Naive thymus-derived CD4-positive, alpha-beta T cell (primary cell): ENCODE data around the gene SORCS2. TPM values are rescaled to one million over a fixed set of nuclear protein-coding genes. Genes with fewer than 3 reads are reported as not detected.

ENCODE experiments used
- ATAC-seq: fragments of 150-1000 bp; cut with Tn5 transposase; 2 replicates; pipeline ENCODE4 v1.10.0; 2021; ENCODE audit warnings: mild to moderate bottlenecking, moderate library complexity
- CTCF ChIA-PET: fragments of 350-600 bp; sonication (Branson Sonifier 250); formaldehyde crosslinking; loops from one replicate; lab custom pipeline; 2021; ENCODE audit warnings: antibody characterized with exemption; lab: Charles Lee
- POLR2A ChIA-PET: fragments of 350-600 bp; sonication (Branson Sonifier 250); formaldehyde crosslinking; loops from one replicate; lab custom pipeline; 2021; ENCODE audit warnings: antibody characterized with exemption, inconsistent platforms; lab: Charles Lee
- DNase-seq, 9 donors: peaks; one replicate each; pipeline versions ENCODE4 v3.0.0 to v3.0.0-alpha.2; 2020 to 2022; ENCODE audit warnings: mixed read lengths in 1 of 9
- H3K27ac ChIP-seq: one replicate; pipeline ENCODE4 v1.7.0; 2013; ENCODE audit warnings: mild to moderate bottlenecking, low read depth, low read length, moderate library complexity
- H3K27me3 ChIP-seq, 2 donors: one replicate each; pipeline ENCODE4 v1.7.0; 2013; ENCODE audit warnings: low read length in 2 of 2, mild to moderate bottlenecking in 2 of 2, moderate library complexity in 2 of 2; ENCODE audit not compliant: control insufficient read depth in 2 of 2, insufficient read depth in 2 of 2
- H3K36me3 ChIP-seq, 3 experiments: 1 replicate in 2 of 3; 2 replicates in 1 of 3; pipeline ENCODE4 v1.7.0; 2013; ENCODE audit warnings: low read length in 3 of 3, mild to moderate bottlenecking in 3 of 3, moderate library complexity in 1 of 3; ENCODE audit not compliant: insufficient read depth in 3 of 3, control insufficient read depth in 2 of 3
- H3K4me1 ChIP-seq, 2 donors: one replicate each; pipeline ENCODE4 v1.7.0; 2013; ENCODE audit warnings: low read length in 2 of 2, mild to moderate bottlenecking in 2 of 2, moderate library complexity in 1 of 2; ENCODE audit not compliant: control insufficient read depth in 2 of 2, insufficient read depth in 2 of 2
- H3K4me3 ChIP-seq: 2 replicates; pipeline ENCODE4 v1.7.0; 2013; ENCODE audit warnings: mild to moderate bottlenecking, low read length
- H3K9me3 ChIP-seq, 3 experiments: 1 replicate in 2 of 3; 2 replicates in 1 of 3; pipeline ENCODE4 v1.7.0; 2013; ENCODE audit warnings: low read length in 3 of 3; ENCODE audit not compliant: control insufficient read depth in 2 of 3
- H3K27ac Mint-ChIP-seq, 9 donors: one replicate each; pipeline ENCODE4 v1.8.0; 2020 to 2022; ENCODE audit warnings: mixed read lengths in 9 of 9, mild to moderate bottlenecking in 8 of 9, moderate library complexity in 5 of 9, inconsistent platforms in 2 of 9
- H3K27me3 Mint-ChIP-seq, 5 donors: one replicate each; pipeline ENCODE4 v1.8.0; 2021 to 2022; ENCODE audit warnings: mixed read lengths in 5 of 5, mild to moderate bottlenecking in 1 of 5
- H3K36me3 Mint-ChIP-seq, 5 donors: one replicate each; pipeline ENCODE4 v1.8.0; 2020 to 2022; ENCODE audit warnings: mixed read lengths in 5 of 5, mild to moderate bottlenecking in 3 of 5, inconsistent platforms in 1 of 5
- H3K4me1 Mint-ChIP-seq, 7 donors: one replicate each; pipeline ENCODE4 v1.8.0; 2020 to 2022; ENCODE audit warnings: mixed read lengths in 7 of 7, mild to moderate bottlenecking in 3 of 7, inconsistent platforms in 1 of 7
- H3K4me3 Mint-ChIP-seq, 10 donors: one replicate each; pipeline ENCODE4 v1.8.0; 2020 to 2022; ENCODE audit warnings: mild to moderate bottlenecking in 10 of 10, mixed read lengths in 10 of 10, moderate library complexity in 6 of 10, inconsistent platforms in 2 of 10
- H3K9me3 Mint-ChIP-seq, 11 donors: one replicate each; pipeline ENCODE4 v1.8.0; 2020 to 2022; ENCODE audit warnings: mixed read lengths in 11 of 11, mild to moderate bottlenecking in 4 of 11, inconsistent platforms in 1 of 11, moderate library complexity in 1 of 11
- intact Hi-C, 2 donors: fragments of 100-400 bp; cut with micrococcal nuclease; formaldehyde crosslinking; loops; one replicate each; pipeline ENCODE4 v1.15.1; 2023
- polyA plus RNA-seq, 2 donors: library from polyadenylated mRNA; unstranded; fragments of 300-500 nt; fragmentation: Illumina TruSeq; gene quantifications; one replicate each; pipeline ENCODE4 v1.2.3, GENCODE V29; 2021
- total RNA-seq, 6 experiments: library from RNA in 5 of 6; stranded (reverse) in 5 of 6; gene quantifications; 1 replicate in 5 of 6; 2 replicates in 1 of 6; pipeline ENCODE4 v1.2.3 and lab custom pipeline; 2021 to 2026

The SORCS2 gene
- total and polyA plus RNA-seq, 7 experiments from 2014 or later = 0.10 TPM; not detected in 6

DNA sequence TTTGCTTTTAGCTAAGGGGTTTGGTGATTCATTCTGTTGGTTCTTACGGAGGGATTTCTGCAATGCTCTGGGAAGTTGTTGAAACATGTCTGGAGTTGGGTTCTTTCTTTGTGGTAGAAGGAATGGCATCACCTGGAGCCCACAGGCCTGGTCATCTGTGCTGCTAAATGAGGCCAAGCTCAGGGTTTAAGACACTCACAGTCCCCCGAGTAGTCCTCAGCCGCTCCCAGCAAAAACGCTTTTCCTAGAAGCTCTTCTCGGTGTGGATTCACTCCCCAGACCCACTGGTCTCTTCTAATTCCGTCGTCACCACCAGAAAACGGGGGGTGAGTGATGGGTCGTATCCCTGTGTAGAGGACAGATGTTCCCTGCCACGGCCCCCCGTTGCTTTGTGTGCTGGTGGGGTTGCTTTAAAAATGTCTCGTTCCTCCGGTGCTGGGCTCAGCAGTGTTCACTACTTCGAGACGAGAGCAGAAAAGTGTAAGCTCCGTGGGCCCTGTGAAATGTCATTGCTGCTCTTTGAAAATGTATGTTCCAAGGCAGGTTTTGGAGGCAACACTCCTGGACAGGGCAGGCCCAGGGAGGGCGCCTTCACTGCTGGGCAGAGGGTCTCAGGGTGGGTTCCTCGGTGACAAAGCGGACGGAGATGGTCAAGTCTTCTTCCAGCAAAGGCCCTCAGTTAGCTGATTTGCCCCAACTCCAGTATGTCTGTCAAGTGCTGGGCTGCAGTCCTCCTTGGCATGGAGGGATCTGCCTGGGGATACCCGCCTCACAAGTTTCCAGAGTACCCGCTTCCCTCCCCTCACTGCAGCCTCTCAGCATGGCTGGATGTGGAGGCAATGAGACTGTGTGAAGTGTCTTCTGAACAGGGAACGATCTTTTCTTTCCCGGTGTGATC lies 205.1 kb downstream of the SORCS2 start:
- DNase-seq = peak in 1 of 9 donors; percentile 12
- CTCF ChIA-PET = no interaction called here
- POLR2A ChIA-PET = interaction anchor here (0.5 kb wide), 1 partner anchor 854 kb away, joined by 3 read pairs; no protein-coding TSS in a partner anchor

DNA sequence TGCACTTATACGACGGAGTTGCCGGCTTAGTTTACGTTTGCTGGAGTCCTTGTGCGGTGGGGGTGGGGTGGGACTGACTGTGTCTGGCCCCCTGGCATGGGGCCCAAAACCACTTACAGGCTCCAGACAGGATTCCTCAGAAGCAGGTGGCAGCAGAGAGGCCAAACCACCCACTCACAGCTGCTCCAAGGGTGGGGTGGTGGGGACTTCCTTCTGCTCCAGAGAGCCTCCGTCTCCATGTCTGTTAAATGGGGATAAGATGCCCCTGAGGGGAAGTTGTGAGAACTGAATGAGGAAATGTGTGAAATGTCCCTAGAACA lies 205.7 kb downstream of the SORCS2 start:
- H3K4me3 Mint-ChIP-seq = no peak overlapping the region
- CTCF ChIA-PET = no interaction called here
- H3K4me3 ChIP-seq = no peak overlapping the region
- intact Hi-C loops = no loop called here
- H3K9me3 ChIP-seq = no peaks in the 10 kb centered on the region
- peaks cover 10 to 36% (median 23%) of the 10 kb centered on the region in 5 donors for H3K27me3 Mint-ChIP-seq
- H3K4me1 Mint-ChIP-seq = peaks cover 0 to 4% (median 0%) of the 10 kb centered on the region in 7 donors
- no peak overlapping the region for H3K27ac Mint-ChIP-seq
- H3K4me1 ChIP-seq = no peaks in the 10 kb centered on the region
- no peaks in the 10 kb centered on the region for H3K36me3 ChIP-seq
- no peaks in the 10 kb centered on the region for H3K27me3 ChIP-seq
- H3K27ac ChIP-seq = no peak overlapping the region
- no peak for ATAC-seq
- peak in 1 of 9 donors; percentile 8 for DNase-seq
- peaks cover 0 to 9% (median 6%) of the 10 kb centered on the region in 11 donors for H3K9me3 Mint-ChIP-seq
- no peaks in the 10 kb centered on the region for H3K36me3 Mint-ChIP-seq
- POLR2A ChIA-PET = no interaction called here

More for the DNA sequence above, 205.1 kb downstream of the SORCS2 start:
- H3K4me3 ChIP-seq = no peak overlapping the region
- H3K4me1 ChIP-seq = no peaks in the 10 kb centered on the region
- H3K27ac ChIP-seq = no peak overlapping the region
- intact Hi-C loops = no loop called here
- peaks cover 0 to 9% (median 6%) of the 10 kb centered on the region in 11 donors for H3K9me3 Mint-ChIP-seq
- no peaks in the 10 kb centered on the region for H3K27me3 ChIP-seq
- H3K4me1 Mint-ChIP-seq = peaks cover 0 to 4% (median 0%) of the 10 kb centered on the region in 7 donors
- H3K36me3 Mint-ChIP-seq = no peaks in the 10 kb centered on the region
- H3K36me3 ChIP-seq = no peaks in the 10 kb centered on the region
- H3K4me3 Mint-ChIP-seq = no peak overlapping the region
- ATAC-seq = no peak
- H3K27ac Mint-ChIP-seq = no peak overlapping the region
- H3K27me3 Mint-ChIP-seq = peaks cover 10 to 42% (median 23%) of the 10 kb centered on the region in 5 donors
- H3K9me3 ChIP-seq = no peaks in the 10 kb centered on the region

DNA sequence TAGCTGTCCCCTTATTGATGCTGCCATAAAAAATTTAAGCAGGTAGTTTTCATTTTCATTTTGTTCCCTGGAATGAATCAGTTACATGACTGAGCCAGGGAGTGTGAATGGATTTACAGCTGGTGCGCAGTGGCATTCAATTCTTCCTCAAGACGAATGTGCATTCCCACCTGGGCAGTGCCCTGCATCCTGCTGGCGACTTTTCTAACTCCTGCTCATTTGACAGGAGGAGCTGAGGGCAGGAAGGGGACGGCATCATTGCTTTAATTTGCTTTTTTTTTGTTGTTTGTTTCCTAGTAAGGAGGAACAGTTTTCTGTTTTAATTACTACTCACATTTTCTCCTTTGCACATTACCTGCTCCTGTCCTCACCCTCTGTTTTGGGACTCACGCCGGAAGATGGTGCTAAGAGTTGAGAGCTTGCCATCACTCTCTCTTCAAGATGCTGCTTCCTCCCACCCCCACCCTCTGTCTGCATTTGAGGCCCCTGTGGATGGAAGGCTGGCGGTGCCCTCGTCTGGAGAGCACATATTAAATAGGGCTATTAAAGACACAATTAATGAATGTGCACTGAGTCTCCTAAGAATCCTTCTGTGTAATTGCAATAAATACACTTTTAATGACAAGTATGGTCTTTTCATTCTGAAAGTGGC lies 206.6 kb downstream of the SORCS2 start:
- Mint-ChIP-seq H3K4me1 (peaks cover 0 to 4% (median 0%) of the 10 kb centered on the region in 7 donors), H3K36me3 (no peaks in the 10 kb centered on the region), H3K9me3 (peaks cover 0 to 9% (median 5%) of the 10 kb centered on the region in 11 donors), H3K27ac (no peak overlapping the region), H3K27me3 (peaks cover 10 to 36% (median 23%) of the 10 kb centered on the region in 5 donors), H3K4me3 (no peak overlapping the region)
- peak in 1 of 9 donors; percentile 16 for DNase-seq
- no peak overlapping the region for H3K4me3 ChIP-seq
- no peaks in the 10 kb centered on the region for H3K36me3 ChIP-seq
- H3K4me1 ChIP-seq = no peaks in the 10 kb centered on the region
- intact Hi-C loops = no loop called here
- no peaks in the 10 kb centered on the region for H3K27me3 ChIP-seq
- H3K27ac ChIP-seq = no peak overlapping the region
- no peaks in the 10 kb centered on the region for H3K9me3 ChIP-seq
- no peak for ATAC-seq
- ChIA-PET POLR2A (no interaction called here), CTCF (no interaction called here)

DNA sequence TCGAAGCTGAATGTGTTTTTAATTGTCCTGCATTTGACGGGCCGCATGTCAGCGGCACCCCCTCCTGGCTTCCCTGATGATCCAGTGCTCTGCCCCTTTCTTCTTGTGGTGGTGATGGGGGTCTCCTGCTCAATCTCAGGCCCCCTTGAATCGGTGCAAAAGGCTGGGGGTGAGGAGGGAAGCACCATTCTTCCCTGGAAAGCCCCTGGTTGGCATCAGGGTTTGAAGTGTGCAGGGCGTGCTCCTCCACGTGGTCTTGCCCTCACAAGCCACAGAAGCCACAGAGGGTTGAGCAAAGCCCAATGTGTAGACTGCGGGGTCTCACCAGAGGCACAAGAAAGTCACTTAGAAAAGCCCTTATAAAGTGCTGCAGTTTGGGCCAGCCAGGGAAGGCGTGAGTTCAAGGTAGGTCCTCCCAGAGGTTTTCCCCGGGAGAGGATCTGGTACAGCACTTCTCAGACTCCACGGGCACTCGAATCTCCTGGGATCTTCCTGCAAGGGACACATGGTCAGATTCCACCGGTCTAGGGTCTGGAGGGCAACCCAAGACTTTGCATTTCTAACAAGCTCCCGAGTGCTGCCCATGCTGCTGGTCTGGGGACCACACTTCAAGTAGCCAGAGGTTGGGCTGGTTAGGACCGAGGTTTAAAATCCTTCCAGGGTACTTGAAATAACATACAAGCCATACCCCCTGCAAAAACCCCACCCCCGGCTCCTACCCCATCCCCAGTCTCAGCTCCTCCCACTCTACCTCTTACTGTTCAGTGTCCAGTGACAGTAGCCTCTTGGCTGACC lies 207.3 kb downstream of the SORCS2 start:
- Mint-ChIP-seq H3K27ac (no peak overlapping the region), H3K27me3 (peaks cover 10 to 33% (median 24%) of the 10 kb centered on the region in 5 donors), H3K4me1 (peaks cover 0 to 4% (median 0%) of the 10 kb centered on the region in 7 donors), H3K36me3 (no peaks in the 10 kb centered on the region), H3K4me3 (no peak overlapping the region), H3K9me3 (peaks cover under 1 to 15% (median 6%) of the 10 kb centered on the region in 11 donors)
- H3K4me3 ChIP-seq = no peak overlapping the region
- no peak for ATAC-seq
- DNase-seq = peak in 1 of 9 donors; percentile 6
- ChIA-PET CTCF (no interaction called here), POLR2A (no interaction called here)
- H3K27ac ChIP-seq = no peak overlapping the region
- no peaks in the 10 kb centered on the region for H3K9me3 ChIP-seq
- no peaks in the 10 kb centered on the region for H3K4me1 ChIP-seq
- H3K27me3 ChIP-seq = no peaks in the 10 kb centered on the region
- no peaks in the 10 kb centered on the region for H3K36me3 ChIP-seq
- intact Hi-C loops = no loop called here

DNA sequence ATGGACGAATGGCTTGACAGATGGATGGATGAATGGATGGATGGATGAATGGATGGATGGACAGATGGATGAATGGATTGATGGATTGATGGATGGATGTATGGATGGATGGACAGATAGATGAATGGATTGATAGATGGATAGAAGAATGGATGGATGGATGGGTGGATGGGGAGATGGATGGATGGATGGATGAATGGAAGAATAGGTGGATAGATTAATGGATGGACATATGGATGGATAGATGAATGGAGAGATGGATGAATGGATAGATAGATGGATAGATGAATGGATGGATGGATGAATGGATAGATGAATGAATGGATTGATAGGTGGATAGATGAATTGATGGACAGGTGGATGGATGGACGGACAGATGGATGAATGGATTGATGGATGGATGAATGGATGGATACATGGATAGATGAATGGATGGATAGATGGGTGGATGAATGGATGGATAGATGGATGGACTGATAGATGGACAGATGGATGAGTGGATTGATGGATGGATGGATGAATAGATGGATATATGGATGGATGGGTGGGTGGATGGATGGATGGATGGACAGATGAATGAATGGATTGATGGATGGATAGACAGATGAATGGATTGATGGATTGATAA lies 208.4 kb downstream of the SORCS2 start:
- no peak overlapping the region for H3K27ac Mint-ChIP-seq
- CTCF ChIA-PET = no interaction called here

DNA sequence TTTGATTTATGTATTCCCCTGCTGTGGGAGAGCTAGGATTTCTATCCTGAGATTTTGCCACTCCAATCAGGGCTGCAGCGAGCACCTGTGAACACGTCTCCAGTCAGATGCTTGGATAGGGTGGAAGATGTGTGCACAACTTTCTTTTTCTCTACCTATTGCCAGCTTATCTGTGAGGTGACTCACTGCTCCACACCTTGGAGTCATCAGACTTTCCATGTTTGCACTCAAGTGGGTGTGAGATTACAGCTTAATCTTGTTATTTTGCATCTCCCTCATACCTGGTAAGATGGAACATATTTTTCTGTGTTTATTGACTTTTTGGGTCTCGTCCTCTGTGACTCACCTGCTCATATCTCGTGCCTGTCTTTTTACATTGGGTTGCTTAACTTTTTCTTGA lies 210.2 kb downstream of the SORCS2 start:
- intact Hi-C loops = no loop called here

More for the DNA sequence above, 208.4 kb downstream of the SORCS2 start:
- Histone ChIP-seq H3K4me1 (no peaks in the 10 kb centered on the region), H3K9me3 (no peaks in the 10 kb centered on the region), H3K36me3 (no peaks in the 10 kb centered on the region), H3K27ac (no peak overlapping the region), H3K4me3 (no peak overlapping the region), H3K27me3 (no peaks in the 10 kb centered on the region)
- no peak for DNase-seq
- ATAC-seq = no peak
- Mint-ChIP-seq H3K4me1 (peaks cover 0 to 4% (median 0%) of the 10 kb centered on the region in 7 donors), H3K4me3 (no peak overlapping the region), H3K9me3 (peaks cover 5 to 22% (median 7%) of the 10 kb centered on the region in 11 donors), H3K36me3 (no peaks in the 10 kb centered on the region), H3K27me3 (peaks cover 10 to 35% (median 32%) of the 10 kb centered on the region in 5 donors)
- POLR2A ChIA-PET = no interaction called here
- intact Hi-C loops = no loop called here

More for the DNA sequence above, 210.2 kb downstream of the SORCS2 start:
- ChIA-PET CTCF (no interaction called here), POLR2A (no interaction called here)
- Mint-ChIP-seq H3K36me3 (peaks cover 0 to 6% (median 0%) of the 10 kb centered on the region in 5 donors), H3K4me3 (no peak overlapping the region), H3K4me1 (peaks cover 0 to 4% (median 0%) of the 10 kb centered on the region in 7 donors), H3K27ac (no peak overlapping the region), H3K27me3 (peaks cover 10 to 39% (median 34%) of the 10 kb centered on the region in 5 donors), H3K9me3 (peaks cover 6 to 34% (median 14%) of the 10 kb centered on the region in 11 donors)
- Histone ChIP-seq H3K9me3 (no peaks in the 10 kb centered on the region), H3K4me3 (no peak overlapping the region), H3K36me3 (no peaks in the 10 kb centered on the region), H3K4me1 (no peaks in the 10 kb centered on the region), H3K27me3 (no peaks in the 10 kb centered on the region), H3K27ac (no peak overlapping the region)
- ATAC-seq (no peak), DNase-seq (no peak)
